DOHH2 (cell line): ENCODE results near the gene RNF222.
"Not testable (repeated sequence)": the region's sequence is repeated elsewhere in the genome, so short reads cannot be mapped to it uniquely, and the experiment has no call there.

Source experiments
- H3F3A ChIP-seq: fragments of 200-600 bp; sonication (generic), shearing (Covaris generic); 2 replicates; pipeline ENCODE4 v1.6.0; 2016; ENCODE audit warnings: antibody characterized with exemption, mild to moderate bottlenecking; ENCODE audit not compliant: control insufficient read depth, insufficient read depth
- H3K27ac ChIP-seq: fragments of 200-600 bp; sonication (generic); 2 replicates; pipeline ENCODE4 v1.5.1; 2014; ENCODE audit warnings: low read depth, mild to moderate bottlenecking, low read length, moderate library complexity
- H3K27me3 ChIP-seq: fragments of 200-600 bp; sonication (generic); 2 replicates; pipeline ENCODE4 v1.6.1; 2014; ENCODE audit warnings: mild to moderate bottlenecking, low read length, mixed read lengths; ENCODE audit not compliant: control insufficient read depth
- H3K36me3 ChIP-seq: fragments of 200-600 bp; sonication (generic); 2 replicates; pipeline ENCODE4 v1.6.1; 2014; ENCODE audit warnings: mild to moderate bottlenecking, low read length, moderate library complexity, mixed read lengths; ENCODE audit not compliant: control insufficient read depth
- H3K4me1 ChIP-seq: fragments of 200-600 bp; sonication (generic); 2 replicates; pipeline ENCODE4 v1.6.1; 2014; ENCODE audit warnings: mild to moderate bottlenecking, low read length, mixed read lengths; ENCODE audit not compliant: control insufficient read depth
- H3K4me2 ChIP-seq: fragments of 200-600 bp; sonication (generic); 2 replicates; pipeline ENCODE4 v1.6.0; 2014; ENCODE audit warnings: mild to moderate bottlenecking, low read length, moderate library complexity
- H3K4me3 ChIP-seq: fragments of 200-600 bp; sonication (generic); 2 replicates; pipeline ENCODE4 v1.5.1; 2014; ENCODE audit warnings: mild to moderate bottlenecking, low read length, mixed read lengths
- H3K79me2 ChIP-seq: fragments of 200-600 bp; sonication (generic); 2 replicates; pipeline ENCODE4 v1.6.1; 2014; ENCODE audit warnings: mild to moderate bottlenecking, low read length, mixed read lengths; ENCODE audit not compliant: control insufficient read depth
- H3K9me2 ChIP-seq: fragments of 200-600 bp; sonication (generic); replicated peaks from 2 replicates; pipeline ENCODE4 v1.6.1; 2014; ENCODE audit warnings: mild to moderate bottlenecking, low read length, mixed read lengths; ENCODE audit not compliant: control insufficient read depth
- H3K9me3 ChIP-seq: fragments of 200-600 bp; sonication (generic); 2 replicates; pipeline ENCODE4 v1.6.1; 2014; ENCODE audit warnings: antibody characterized with exemption, low read length, mixed read lengths; ENCODE audit not compliant: control insufficient read depth, insufficient read depth
- H4K20me1 ChIP-seq: fragments of 200-600 bp; sonication (generic); 2 replicates; pipeline ENCODE4 v1.6.0; 2014; ENCODE audit warnings: low read depth, mild to moderate bottlenecking, antibody characterized with exemption, low read length, moderate library complexity; ENCODE audit not compliant: control insufficient read depth, insufficient read depth
- CTCF ChIP-seq: fragments of 200-600 bp; sonication (generic); IDR thresholded peaks from one replicate; pipeline ENCODE4 v1.5.1; 2014; ENCODE audit warnings: antibody characterized with exemption, mild to moderate bottlenecking, low read depth, low read length; ENCODE audit not compliant: poor library complexity, severe bottlenecking
- EZH2phosphoT487 ChIP-seq: fragments of 200-600 bp; sonication (generic); IDR thresholded peaks from 2 replicates; pipeline ENCODE4 v1.6.1; 2017; ENCODE audit warnings: borderline replicate concordance, mild to moderate bottlenecking, antibody characterized with exemption, low read length, moderate library complexity, mixed read lengths

RNF222 gene

GRCh38 chr17:8375738-8376259 is 21.8 kb downstream of the RNF222 start:
- H3K4me1 ChIP-seq: peaks cover 44% of the 10 kb centered on the region

GRCh38 chr17:8373856-8374255 is 23.8 kb downstream of the RNF222 start:
- peaks cover 29% of the 10 kb centered on the region for H3F3A ChIP-seq
- not testable (repeated sequence) for H3K9me2 ChIP-seq, H3K79me2 ChIP-seq, H3K27ac ChIP-seq, H3K4me3 ChIP-seq, H3K27me3 ChIP-seq, H3K9me3 ChIP-seq, H4K20me1 ChIP-seq, H3K4me2 ChIP-seq
- H3K4me1 ChIP-seq: peaks cover 30% of the 10 kb centered on the region
- H3K36me3 ChIP-seq: peaks cover 40% of the 10 kb centered on the region

More at GRCh38 chr17:8375738-8376259, 21.8 kb downstream of the RNF222 start:
- Histone ChIP-seq H3K4me3 (peak overlapping the region; percentile 76), H3K4me2 (peak overlapping the region; percentile 75), H4K20me1 (peaks cover 13% of the 10 kb centered on the region; the same call in 1 of the 2 replicates), H3K36me3 (peaks cover 57% of the 10 kb centered on the region), H3K9me3 (no peaks in the 10 kb centered on the region), H3K27ac (peak overlapping the region; percentile 57), H3F3A (peaks cover 48% of the 10 kb centered on the region), H3K9me2 (no peaks in the 10 kb centered on the region), H3K79me2 (peaks cover 24% of the 10 kb centered on the region), H3K27me3 (no peaks in the 10 kb centered on the region)
- TF ChIP-seq EZH2phosphoT487: no peak
- TF ChIP-seq CTCF: no peak

- Histone ChIP-seq H3K9me2 (no peaks in the 10 kb centered on the region), H3F3A (peaks cover 15% of the 10 kb centered on the region), H3K79me2 (0 out of 2 replicates have a peak, but pooled peaks cover 3% of the 10 kb centered on the region), H3K4me3 (no peak overlapping the region), H4K20me1 (no peaks in the 10 kb centered on the region), H3K4me2 (no peak overlapping the region), H3K9me3 (no peaks in the 10 kb centered on the region), H3K4me1 (peaks cover 19% of the 10 kb centered on the region), H3K36me3 (peaks cover 26% of the 10 kb centered on the region), H3K27me3 (no peaks in the 10 kb centered on the region), H3K27ac (no peak overlapping the region)
- TF ChIP-seq CTCF (no peak), EZH2phosphoT487 (no peak)
Measured at GRCh38 chr17:8372422-8372821, 25.2 kb downstream of the RNF222 start.

GRCh38 chr17:8371786-8372185 is 25.8 kb downstream of the RNF222 start:
- H3K4me3 ChIP-seq: no peak overlapping the region
- no peaks in the 10 kb centered on the region for H3K9me3 ChIP-seq
- no peaks in the 10 kb centered on the region for H4K20me1 ChIP-seq
- no peaks in the 10 kb centered on the region for H3K27me3 ChIP-seq
- no peak overlapping the region for H3K27ac ChIP-seq
- peaks cover 9% of the 10 kb centered on the region for H3F3A ChIP-seq
- peaks cover 14% of the 10 kb centered on the region for H3K4me1 ChIP-seq
- no peaks in the 10 kb centered on the region for H3K9me2 ChIP-seq
- TF ChIP-seq CTCF (no peak), EZH2phosphoT487 (no peak)
- peaks cover 20% of the 10 kb centered on the region for H3K36me3 ChIP-seq
- H3K79me2 ChIP-seq: 0 out of 2 replicates have a peak, but pooled peaks cover 3% of the 10 kb centered on the region
- H3K4me2 ChIP-seq: no peak overlapping the region
